ENCODE results near the gene AK5. TPM values are rescaled to one million over a fixed set of nuclear protein-coding genes. Genes with fewer than 3 reads are reported as not detected.

Gene AK5
- total RNA-seq, 4 donors from 2014 or later = 0.79 to 4.1 TPM; not detected in 2

DNA sequence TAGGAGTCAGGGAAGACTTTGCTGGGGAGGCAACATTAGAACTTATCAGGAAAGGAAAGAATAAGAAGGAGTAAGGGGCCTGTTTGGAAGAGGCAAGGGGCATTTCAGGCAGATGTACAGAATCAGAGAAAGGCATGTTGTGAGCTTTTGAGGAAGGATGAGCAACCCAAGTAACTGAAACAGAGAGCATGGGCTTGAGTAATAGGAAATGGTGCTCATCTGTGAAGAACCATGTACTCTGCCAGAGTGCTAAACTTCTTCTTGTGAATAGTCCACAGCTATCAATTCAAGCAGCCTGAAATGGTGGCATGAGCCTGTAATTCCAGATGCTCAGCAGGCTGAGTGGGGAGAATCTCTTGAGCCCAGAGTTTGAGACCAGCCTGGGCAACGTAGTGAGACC, 43.4 kb upstream of the AK5 start:
- 50% methylated on average over 1 of the region's 1 CpG for WGBS, 2 donors (ENCODE audit: low coverage in 1 of 2)
- H3K4me1 ChIP-seq = no peaks in the 10 kb centered on the region
- intact Hi-C loops (cut with DNase I; ENCODE audit: low total_unique reads) = no loop called here
- no peaks in the 10 kb centered on the region for H3K27me3 ChIP-seq
- no peak overlapping the region for H3K4me3 ChIP-seq
- in situ Hi-C loops (cut with MboI; ENCODE audit: low pct_ligation_motif_present in 1 of 4, low pct_unique_long_range_greater_than_20kb in 1 of 4, low sequenced_read_pairs in 3 of 4) = no loop called here
- no peak for TF ChIP-seq POLR2A (IDR thresholded peaks at IDR 0.05)
- no peak for TF ChIP-seq POLR2AphosphoS5 (IDR thresholded peaks at IDR 0.05)
- TF ChIP-seq, protein P1, sequence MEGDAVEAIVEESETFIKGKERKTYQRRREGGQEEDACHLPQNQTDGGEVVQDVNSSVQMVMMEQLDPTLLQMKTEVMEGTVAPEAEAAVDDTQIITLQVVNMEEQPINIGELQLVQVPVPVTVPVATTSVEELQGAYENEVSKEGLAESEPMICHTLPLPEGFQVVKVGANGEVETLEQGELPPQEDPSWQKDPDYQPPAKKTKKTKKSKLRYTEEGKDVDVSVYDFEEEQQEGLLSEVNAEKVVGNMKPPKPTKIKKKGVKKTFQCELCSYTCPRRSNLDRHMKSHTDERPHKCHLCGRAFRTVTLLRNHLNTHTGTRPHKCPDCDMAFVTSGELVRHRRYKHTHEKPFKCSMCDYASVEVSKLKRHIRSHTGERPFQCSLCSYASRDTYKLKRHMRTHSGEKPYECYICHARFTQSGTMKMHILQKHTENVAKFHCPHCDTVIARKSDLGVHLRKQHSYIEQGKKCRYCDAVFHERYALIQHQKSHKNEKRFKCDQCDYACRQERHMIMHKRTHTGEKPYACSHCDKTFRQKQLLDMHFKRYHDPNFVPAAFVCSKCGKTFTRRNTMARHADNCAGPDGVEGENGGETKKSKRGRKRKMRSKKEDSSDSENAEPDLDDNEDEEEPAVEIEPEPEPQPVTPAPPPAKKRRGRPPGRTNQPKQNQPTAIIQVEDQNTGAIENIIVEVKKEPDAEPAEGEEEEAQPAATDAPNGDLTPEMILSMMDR (IDR thresholded peaks at IDR 0.05) = no peak
- TF ChIP-seq EP300 (IDR thresholded peaks at IDR 0.05; ENCODE audit: low read depth) = no peak
- H3K27ac ChIP-seq = no peak overlapping the region
- no peaks in the 10 kb centered on the region for H3K9me3 ChIP-seq
- H3K36me3 ChIP-seq = no peaks in the 10 kb centered on the region
- no peak for DNase-seq

DNA sequence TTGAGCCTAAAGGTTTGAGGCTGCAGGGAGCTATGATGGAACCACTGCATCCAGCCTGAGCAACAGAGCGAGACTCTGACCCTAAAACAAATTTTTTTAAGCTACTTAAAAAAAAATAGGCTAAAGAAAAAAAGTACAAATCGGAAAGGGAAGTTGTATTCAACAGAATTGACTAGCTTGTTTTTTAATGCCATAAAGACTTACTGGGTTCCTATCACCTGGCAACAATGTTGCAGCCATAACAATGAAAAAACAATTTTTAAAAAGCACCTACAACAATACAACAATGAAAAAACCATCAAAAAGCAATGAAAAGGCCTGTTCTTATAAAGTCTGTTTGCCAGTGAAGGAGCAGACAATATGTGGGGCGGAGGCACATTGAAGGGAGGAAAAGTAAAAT, 42.5 kb upstream of the AK5 start:
- Histone ChIP-seq H3K27ac (no peak overlapping the region), H3K27me3 (no peaks in the 10 kb centered on the region), H3K4me1 (no peaks in the 10 kb centered on the region), H3K9me3 (no peaks in the 10 kb centered on the region), H3K4me3 (no peak overlapping the region), H3K36me3 (no peaks in the 10 kb centered on the region)
- TF ChIP-seq POLR2A (IDR thresholded peaks at IDR 0.05) = no peak
- TF ChIP-seq, protein P1 (IDR thresholded peaks at IDR 0.05) = no peak
- no peak for TF ChIP-seq POLR2AphosphoS5 (IDR thresholded peaks at IDR 0.05)
- TF ChIP-seq EP300 (IDR thresholded peaks at IDR 0.05; ENCODE audit: low read depth) = no peak
- in situ Hi-C loops (cut with MboI; ENCODE audit: low pct_ligation_motif_present in 1 of 4, low pct_unique_long_range_greater_than_20kb in 1 of 4, low sequenced_read_pairs in 3 of 4) = no loop called here
- intact Hi-C loops (cut with DNase I; ENCODE audit: low total_unique reads) = no loop called here
- no peak for DNase-seq
- 56 to 79% methylated on average over 2 to 3 of the region's 3 CpGs for WGBS, 2 donors (ENCODE audit: low coverage in 1 of 2)

DNA sequence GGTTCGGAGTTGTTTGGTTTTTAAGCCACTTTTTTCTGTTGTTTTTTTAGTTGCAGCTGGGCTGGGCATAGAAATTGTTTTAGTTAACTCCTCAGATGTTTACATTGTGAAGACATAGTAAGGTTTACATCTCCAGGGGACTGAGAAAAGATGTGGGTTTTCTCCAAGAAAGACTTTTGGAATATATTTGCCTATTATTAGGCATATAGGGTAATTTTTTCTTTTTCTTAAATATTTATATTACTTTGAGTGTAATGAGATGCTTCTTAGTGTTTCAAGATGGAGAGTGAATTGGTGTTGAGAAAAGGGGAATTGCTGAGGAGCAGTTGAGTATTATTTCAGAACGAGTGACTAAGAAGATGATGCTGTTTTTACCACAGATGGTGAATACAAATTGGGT, 36.0 kb upstream of the AK5 start:
- no peak overlapping the region for H3K27ac ChIP-seq
- in situ Hi-C loops (cut with MboI; ENCODE audit: low pct_ligation_motif_present in 1 of 4, low pct_unique_long_range_greater_than_20kb in 1 of 4, low sequenced_read_pairs in 3 of 4) (no loop called here), intact Hi-C loops (cut with DNase I; ENCODE audit: low total_unique reads) (no loop called here)
- no peaks in the 10 kb centered on the region for H3K27me3 ChIP-seq
- DNase-seq = no peak
- H3K9me3 ChIP-seq = peaks cover 0 to 15% of the 10 kb centered on the region in 2 donors
- WGBS, 2 donors (ENCODE audit: low coverage in 1 of 2) = 63 to 73% methylated on average over 2 of the region's 2 CpGs
- no peaks in the 10 kb centered on the region for H3K36me3 ChIP-seq
- no peaks in the 10 kb centered on the region for H3K4me1 ChIP-seq
- TF ChIP-seq POLR2A (IDR thresholded peaks at IDR 0.05) (no peak), EP300 (IDR thresholded peaks at IDR 0.05; ENCODE audit: low read depth) (no peak), POLR2AphosphoS5 (IDR thresholded peaks at IDR 0.05) (no peak)
- TF ChIP-seq, protein P1 (IDR thresholded peaks at IDR 0.05) = no peak
- no peak overlapping the region for H3K4me3 ChIP-seq

DNA sequence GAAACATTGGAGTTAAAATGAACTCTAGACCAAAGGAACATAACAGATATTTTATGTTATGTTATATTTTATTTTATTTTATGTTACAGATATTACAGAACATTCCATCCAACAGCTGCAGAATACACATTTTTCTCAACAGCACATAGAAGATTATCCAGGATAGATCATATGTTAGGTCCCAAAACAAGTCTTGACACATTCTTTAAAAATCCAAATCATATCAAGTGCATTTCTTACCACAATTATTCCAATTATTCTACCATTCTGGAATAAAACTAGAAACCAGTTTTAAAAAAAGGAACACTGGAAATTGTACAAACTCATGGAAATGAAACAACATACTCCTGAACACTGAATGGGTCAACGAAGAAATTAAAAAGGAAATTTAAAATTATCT, 31.7 kb upstream of the AK5 start:
- no peaks in the 10 kb centered on the region for H3K4me1 ChIP-seq
- no peak for DNase-seq
- WGBS, 2 donors (ENCODE audit: low coverage in 1 of 2) = 82 to 92% methylated on average over 1 of the region's 1 CpG
- no peaks in the 10 kb centered on the region for H3K27me3 ChIP-seq
- H3K27ac ChIP-seq = no peak overlapping the region
- in situ Hi-C loops (cut with MboI; ENCODE audit: low pct_ligation_motif_present in 1 of 4, low pct_unique_long_range_greater_than_20kb in 1 of 4, low sequenced_read_pairs in 3 of 4) = no loop called here
- intact Hi-C loops (cut with DNase I; ENCODE audit: low total_unique reads) = no loop called here
- TF ChIP-seq POLR2AphosphoS5 (IDR thresholded peaks at IDR 0.05) (no peak), POLR2A (IDR thresholded peaks at IDR 0.05) (no peak), EP300 (IDR thresholded peaks at IDR 0.05; ENCODE audit: low read depth) (no peak)
- TF ChIP-seq, protein P1 (IDR thresholded peaks at IDR 0.05) = no peak
- H3K4me3 ChIP-seq = no peak overlapping the region
- H3K9me3 ChIP-seq = peaks cover 4 to 25% of the 10 kb centered on the region in 2 donors
- no peaks in the 10 kb centered on the region for H3K36me3 ChIP-seq

Data from transverse colon (tissue), 4 donors.